Muscle of arm (tissue), 12 donors: Measurements from ENCODE around the gene PHC2. TPM values are rescaled to one million over a fixed set of nuclear protein-coding genes. Genes with fewer than 3 reads are reported as not detected.
"Not testable (repeated sequence)": the region's sequence is repeated elsewhere in the genome, so short reads cannot be mapped to it uniquely, and the experiment has no call there.

ENCODE experiments used
- DNase-seq: peaks from one replicate; pipeline ENCODE4 v3.0.0-alpha.2; 2013
- polyA plus RNA-seq, 12 donors: library from polyadenylated mRNA; unstranded; fragments of 120-200 nt; gene quantifications; one replicate each; pipeline ENCODE4 v1.2.1, GENCODE V29; 2013; ENCODE audit not compliant: insufficient read length in 12 of 12

PHC2 gene
- polyA plus RNA-seq, 12 donors = 53.4 to 74.1 (median 68.7) TPM; not detected in 1

DNA sequence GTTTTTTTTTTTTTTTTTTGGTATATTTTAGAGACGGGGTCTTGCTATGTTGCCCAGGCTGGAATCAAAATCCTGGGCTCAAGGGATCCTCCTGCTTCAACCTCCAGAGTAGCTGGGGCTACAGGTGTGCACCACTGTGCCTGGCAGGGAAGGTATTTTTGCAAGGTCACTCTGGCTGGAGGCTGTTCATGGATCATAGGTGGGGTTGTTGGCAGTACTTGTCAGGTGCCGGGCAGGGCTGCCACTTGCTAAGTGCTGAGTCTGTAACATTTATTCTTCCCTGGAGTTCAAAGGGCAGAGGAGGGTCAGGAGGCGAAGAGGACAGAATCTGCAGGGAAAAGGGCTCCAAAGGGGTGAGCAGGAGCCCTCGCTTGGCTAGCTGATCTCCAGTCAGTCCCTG is 134.1 kb downstream of the PHC2 start:
- DNase-seq = no peak

DNA sequence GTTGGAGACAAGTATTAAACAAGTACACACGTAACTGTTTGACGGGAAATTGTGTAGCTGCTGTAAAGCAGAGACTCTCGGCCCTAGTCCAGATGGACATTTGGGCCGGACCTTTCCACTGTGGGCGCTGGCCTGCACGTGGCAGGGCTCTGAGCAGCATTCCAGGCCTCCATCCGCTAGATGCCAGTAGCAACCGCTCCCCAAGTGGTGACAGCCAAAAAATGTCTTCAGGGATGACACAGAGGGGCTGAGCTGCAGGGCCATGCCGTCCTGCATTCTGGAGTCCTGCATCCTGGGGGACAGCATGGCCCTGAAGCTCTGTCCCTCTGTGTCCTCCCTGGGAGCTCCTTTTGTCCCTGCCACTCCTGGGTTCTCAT is 134.8 kb downstream of the PHC2 start:
- no peak for DNase-seq

DNA sequence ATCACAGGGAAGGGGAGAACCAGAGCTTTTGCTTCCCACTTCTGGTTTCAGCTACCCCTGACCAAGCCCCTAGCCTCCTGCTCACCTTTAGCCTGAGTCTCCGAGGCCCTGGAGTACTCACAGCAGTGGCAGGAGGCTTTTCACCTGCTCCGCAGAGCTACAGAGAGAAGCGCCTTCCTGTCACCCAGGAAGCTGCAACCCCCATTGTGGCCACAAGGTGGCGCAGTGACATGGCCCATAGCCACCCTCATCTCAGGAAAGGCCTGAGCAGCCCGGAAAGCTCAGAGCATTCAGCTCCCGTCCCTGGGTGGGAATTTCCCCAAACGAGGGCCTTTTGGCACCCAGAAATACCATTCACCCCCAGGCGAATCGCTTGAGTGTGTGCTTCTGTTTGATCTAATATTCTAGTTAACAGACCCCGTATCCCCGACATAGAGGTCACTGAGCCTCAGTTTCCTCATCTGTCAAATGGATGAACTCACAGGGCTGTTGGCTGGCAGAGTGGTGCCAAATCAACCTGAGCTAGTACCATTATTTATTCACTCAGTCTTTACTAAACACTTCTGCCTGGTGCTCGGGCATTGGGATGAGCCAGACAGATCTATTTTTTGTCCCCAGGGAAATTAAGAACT is 135.3 kb downstream of the PHC2 start:
- DNase-seq = peak; percentile 86

DNA sequence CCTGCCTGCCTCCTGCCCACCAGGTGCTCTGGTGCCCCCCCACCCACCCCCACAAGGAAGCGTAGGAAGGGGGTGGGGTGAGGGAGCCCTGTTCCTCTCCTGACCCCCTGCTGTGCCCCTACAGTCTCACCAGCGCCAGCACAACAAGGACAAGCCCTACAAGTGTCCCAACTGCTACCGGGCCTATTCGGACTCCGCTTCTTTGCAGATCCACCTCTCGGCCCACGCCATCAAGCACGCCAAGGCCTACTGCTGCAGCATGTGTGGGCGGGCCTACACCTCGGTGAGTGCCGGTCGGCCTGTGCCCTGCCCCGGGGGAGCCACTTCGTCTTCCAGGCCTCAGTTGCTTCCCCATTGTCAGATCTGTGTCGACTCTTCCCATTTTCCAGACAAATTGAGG is 135.9 kb downstream of the PHC2 start:
- DNase-seq = no peak

DNA sequence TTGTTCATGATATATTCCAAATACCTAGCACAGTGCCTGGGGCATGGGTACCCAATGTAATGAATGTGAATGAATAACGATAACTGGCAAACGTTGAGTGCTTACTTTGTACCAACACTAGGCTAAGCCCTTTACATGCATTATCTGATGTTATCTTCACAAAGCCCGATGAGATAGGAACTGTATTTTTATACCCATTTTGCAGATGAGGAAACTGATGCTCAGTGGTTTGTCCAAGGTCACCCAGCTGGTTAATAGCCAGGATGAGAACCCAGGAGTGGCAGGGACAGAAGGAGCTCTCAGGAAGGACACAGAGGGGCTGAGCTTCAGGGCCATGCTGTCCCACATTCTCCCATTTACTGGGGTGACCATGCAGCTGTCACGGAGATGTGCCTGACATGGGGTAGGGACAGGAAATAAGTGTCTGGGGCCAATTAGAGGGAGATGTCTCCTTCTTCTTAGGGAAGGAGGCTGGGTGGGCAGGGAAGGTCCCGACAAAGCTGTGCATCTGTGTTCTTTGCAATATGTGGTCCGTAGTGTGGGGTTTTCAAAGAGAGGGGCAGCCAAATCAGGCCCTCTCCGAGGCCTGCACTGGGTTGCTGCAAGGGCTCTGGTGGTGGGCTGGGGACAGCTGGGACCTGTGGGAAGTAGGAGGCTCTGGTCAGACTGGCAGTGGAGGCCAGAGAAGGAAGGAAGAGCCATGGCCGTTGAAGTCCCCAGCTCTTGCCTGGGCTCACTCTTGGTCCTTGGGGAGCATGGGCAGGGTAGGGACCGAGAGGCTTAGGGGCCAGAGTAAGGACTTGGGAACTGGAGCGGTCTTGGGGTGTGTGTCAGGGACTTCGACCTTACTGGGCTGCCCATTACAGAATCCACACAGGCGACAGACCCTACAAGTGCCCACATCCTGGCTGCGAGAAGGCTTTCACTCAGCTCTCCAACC is 136.6 kb downstream of the PHC2 start:
- no peak for DNase-seq

DNA sequence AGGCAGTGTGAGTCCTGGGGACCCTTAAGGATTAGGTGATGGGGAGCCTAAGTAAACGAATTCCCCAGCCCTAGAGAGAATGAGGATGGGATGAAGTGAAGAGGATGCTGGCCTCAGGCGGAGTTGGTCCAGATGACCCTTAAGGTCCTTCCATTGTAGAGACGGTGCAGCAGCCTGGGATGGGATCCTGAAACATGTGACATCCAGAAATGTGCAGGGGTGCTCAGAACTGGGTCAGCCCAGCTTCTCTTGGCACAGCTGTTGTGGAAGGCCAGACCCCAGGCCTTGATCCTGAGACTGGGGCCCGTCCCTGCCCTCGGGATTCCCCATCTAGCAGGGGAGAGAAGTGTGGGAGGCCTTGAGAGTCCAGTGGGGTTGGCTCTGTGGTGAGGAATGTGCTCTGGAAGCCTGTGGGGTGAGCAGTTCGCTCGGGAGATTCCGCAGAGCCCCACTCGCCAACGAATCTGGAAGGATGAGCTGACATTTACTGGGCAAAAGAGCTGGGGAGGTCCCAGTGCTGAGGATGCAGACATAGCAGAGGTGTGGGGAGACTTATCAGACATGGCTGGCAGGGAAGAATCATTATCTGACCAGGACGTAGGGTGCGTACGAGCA is 138.1 kb downstream of the PHC2 start:
- no peak for DNase-seq

DNA sequence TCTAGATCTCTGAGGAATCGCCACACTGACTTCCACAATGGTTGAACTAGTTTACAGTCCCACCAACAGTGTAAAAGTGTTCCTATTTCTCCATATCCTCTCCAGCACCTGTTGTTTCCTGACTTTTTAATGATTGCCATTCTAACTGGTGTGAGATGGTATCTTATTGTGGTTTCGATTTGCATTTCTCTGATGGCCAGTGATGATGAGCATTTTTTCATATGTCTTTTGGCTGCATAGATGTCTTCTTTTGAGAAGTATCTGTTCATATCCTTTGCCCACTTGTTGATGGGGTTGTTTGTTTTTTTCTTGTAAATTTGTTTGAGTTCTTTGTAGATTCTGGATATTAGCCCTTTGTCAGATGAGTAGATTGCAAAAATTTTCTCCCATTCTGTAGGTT is 140.3 kb downstream of the PHC2 start:
- not testable (repeated sequence) for DNase-seq

DNA sequence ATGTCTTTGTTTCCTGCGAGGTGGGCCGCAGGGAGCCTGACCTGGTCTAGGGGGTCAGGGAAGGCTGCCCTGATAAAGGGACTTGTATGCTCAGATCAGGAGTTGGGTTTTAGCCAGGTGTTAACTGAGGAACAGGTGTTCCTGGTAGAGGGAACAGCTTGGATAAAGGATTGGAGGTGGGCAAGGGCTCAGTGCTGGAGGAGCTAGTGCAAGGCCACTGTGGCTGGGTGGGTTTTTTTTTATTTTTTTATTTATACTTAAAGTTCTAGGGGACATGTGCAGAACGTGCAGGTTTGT is 141.1 kb downstream of the PHC2 start:
- no peak for DNase-seq

DNA sequence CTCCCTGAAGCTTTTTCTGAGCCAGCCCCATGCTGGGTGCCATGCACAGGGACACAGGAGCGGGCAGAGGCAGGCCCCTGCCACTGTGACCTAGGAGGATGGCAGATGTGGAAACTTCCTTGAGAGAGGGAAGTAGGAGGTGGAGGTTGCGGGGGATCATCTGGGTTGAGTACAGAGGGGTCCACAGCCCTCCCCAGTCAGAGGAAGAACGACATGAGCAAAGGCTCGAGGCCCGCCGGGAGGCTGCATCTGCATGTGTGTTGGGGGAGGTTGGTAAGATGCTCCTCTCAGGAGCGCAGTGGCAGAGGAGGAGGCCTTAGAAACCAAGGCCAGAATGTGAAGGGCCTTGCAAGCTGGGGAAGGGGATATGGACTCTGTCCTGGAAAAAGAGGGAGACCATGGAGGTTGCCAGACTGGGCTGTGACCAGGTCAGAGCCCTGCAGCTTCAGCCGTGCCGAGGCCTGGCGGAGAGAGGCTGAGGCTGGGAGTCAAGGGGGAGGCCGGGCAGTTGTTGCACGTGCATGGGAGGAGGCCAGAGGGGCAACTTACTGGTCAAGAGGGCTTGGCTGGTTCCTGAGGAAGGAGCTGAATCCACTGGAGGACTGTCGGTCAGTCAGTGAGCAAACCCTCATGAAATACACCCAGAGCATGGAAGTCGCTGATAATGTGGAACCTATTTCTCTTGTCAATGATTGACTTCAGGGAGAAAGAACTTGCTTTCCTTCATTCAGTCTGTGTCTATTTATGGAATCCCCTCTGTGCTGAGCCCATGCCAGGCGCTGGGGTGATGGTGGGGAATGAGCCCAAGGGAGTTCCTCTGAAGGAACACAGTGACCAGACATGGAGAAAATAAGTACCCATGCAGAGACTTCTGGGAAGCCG is 141.7 kb downstream of the PHC2 start:
- no peak for DNase-seq

DNA sequence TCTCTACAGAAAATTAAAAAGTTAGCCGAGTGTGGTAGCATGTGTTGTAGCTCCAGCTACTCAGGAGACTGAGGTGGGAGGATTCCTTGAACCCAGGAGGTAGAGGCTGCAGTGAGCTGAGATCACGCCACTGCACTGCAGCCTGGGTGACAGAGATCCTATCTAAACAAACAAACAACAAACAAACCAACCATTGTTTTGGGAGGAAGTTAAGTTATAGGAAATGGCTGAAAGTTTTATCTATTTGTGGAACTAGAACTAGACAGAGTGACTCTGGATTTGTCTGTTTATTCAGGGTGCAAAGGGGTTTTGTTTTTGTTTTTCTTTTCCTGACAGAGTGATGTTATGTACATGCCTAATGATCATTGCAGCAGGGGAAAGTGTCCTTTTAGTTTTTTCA is 143.6 kb downstream of the PHC2 start:
- no peak for DNase-seq

DNA sequence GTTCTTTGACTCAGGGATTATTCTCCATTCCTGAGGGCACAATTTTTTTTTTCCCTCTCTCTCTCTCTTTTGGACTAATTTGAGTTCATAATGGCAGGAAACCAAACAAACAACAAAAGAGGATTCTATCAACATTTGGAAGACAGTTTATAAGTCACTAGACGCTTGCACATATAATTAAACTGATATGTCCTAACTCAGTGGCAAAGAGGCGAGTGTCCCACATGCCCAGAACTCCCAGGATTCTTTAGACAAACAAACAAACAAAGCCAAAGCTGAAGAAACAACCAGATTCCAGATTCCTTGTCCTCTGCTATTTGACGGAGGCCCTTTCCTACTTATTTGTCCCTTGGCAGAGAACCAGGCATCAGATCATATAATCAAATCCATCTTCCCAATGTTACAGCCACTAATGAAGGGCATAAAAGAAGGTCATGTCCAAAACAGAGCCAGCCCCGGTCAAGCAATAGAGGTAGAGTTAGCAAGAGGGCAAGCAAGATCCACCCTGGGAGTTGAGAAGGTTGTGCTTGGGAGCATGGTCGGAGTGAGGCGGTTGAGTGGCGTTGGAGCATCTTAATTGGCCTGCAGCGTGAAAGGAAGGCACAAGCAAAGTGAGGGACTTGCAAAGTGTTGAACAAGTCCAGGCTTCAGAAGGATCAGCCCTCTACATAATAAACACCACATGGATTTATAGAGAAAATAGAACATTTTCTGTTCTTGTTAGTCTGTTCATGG is 144.3 kb downstream of the PHC2 start:
- DNase-seq = no peak

DNA sequence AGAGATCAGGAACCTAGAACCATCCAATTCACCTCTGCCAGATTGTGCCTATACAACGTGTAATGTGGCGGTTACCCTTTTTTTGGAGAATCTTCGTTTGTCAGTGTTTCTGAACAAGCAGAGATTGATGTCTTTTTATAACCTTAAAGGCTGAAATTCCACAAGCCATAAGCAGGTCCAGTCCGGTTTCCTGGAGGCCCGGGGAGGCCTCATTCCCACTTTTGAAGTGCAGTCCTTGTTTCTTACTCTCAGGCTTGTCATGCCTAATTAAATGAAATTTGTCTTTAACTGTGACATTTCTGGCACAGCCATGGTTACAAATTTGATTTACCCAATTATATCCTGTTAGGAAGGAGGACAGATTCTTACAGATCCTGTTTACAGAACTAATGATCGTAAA is 146.8 kb downstream of the PHC2 start:
- DNase-seq = no peak

DNA sequence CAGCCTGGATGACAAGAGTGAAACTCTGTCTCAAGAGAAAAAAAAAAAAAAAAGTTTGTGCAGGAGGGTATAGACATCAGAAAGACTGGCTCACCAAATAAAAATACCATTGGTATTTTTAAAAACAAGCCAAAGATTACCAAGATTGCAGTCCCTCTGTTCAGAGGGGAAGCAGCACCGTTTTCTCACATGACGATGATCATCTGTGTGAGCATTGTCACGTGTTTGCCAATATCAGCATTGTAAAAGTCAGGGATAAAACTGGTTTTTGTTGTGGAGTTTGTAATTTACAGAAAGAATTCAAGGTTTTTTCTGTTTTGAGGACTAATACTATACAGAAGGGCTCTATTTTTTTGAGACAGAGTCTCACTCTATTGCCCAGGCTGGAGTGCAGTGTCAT is 148.1 kb downstream of the PHC2 start:
- DNase-seq = no peak

DNA sequence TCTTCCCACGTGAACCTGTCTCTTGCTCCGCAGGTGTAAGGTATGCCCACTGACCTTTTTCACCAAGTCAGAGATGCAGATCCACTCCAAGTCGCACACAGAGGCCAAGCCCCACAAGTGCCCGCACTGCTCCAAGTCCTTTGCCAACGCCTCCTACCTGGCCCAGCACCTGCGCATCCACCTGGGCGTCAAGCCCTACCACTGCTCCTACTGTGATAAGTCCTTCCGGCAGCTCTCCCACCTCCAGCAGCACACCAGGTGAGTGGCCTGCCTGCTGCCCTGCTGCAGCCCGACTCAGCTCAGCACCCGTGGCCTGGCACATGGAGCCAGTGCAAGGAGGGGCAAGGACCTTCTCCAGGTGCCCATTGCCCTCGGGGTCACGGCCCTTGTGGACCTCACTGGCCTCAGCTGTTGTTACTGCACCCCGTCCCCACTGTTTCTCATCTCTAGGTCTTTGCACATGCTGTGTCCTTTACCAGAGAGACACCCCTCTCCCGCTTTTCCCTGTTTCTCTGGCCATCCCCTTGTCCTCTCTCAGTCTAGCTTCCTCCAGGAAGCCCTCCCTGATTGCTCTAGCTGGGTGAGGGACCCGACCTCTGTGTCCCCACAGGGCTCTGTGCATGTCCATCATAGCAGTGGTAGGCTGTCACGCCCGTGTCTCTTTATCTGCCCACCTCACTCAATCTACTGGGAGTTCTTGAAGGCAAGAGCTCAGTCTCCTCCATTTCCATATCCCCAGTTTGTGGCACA is 149.2 kb downstream of the PHC2 start:
- DNase-seq = no peak

DNA sequence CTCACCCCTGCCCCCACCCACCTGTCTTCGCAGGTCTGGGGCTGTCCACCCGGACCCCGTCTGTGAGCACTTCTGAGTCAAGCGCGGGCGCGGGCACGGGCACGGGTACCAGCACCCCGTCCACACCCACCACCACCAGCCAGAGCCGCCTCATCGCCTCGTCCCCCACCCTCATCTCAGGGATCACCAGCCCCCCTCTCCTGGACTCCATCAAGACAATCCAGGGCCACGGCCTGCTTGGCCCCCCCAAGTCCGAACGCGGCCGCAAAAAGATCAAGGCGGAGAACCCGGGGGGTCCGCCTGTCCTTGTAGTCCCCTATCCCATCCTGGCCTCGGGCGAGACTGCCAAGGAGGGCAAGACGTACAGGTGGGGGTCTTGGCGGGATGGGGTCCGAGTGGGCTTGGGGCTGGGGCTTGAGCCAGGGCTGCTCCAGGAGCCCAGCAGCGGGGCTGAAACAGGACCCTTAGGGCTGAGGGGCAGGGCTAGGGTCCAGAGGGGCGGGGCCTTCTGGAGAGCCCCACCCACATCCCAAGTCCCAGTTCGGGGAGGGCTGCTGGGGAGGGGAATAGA is 150.7 kb downstream of the PHC2 start:
- no peak for DNase-seq

DNA sequence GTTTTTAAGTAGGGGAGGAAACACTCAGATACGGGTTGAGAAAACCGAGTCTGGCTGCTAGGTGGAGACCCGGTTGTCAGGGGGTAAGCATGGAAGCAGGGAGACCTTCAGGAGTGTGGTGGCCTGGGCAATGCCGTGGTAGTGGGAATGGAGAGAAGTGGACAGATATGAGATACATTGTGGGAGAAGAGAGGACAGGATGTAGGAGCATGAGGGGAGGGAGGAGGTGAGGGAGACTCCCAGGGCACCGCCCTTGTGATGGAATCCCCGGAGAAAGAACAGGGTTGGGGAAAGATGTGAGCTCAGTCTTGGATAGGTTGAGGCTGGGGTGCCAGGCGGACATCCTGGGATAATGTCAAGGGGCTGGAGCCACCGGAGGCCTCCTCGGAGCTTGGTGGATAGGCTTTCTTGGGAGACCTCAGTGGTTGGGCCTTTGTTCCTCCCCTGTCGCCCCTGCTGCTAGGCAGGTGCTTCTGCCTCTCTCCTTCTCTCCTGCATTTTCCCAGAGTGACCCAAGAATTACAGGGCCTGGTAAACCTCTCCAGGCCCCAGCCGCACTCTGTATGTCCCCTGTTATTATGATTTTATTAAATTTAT is 153.3 kb downstream of the PHC2 start:
- DNase-seq = no peak

DNA sequence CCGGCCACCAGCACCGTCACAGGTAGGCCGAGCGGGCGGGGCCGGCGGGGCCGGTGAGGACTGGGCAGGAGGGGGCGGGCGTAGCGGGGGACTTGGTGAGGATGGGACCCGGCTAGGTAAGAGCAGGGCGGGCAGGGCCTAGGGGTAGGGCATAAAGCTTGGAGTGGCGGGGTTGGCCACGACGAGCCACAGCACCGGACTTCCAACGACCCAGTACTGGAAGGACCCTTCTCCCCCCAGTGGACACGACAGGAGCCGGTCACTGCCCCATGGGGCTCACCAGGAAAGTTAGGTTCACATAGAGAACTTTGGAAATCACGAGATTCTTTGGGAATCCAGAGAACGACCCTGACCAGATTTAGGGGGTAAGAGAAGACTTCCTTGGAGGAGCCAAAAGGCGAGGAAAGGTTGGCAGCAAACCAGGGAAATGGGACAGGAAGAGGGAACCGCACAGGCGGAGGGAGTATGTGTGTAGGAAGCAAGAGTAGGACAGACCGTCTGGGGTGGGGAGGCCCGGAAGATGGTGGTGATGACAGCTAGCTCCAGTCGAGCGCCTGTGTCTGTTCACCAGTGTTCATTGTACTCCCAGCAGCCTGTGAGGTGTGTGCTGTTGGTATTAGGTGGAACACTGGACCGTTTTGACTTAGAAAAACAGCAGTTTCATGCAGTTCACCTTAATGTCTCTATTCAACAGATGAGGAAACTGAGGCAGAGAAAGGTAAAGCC is 154.2 kb downstream of the PHC2 start:
- no peak for DNase-seq

DNA sequence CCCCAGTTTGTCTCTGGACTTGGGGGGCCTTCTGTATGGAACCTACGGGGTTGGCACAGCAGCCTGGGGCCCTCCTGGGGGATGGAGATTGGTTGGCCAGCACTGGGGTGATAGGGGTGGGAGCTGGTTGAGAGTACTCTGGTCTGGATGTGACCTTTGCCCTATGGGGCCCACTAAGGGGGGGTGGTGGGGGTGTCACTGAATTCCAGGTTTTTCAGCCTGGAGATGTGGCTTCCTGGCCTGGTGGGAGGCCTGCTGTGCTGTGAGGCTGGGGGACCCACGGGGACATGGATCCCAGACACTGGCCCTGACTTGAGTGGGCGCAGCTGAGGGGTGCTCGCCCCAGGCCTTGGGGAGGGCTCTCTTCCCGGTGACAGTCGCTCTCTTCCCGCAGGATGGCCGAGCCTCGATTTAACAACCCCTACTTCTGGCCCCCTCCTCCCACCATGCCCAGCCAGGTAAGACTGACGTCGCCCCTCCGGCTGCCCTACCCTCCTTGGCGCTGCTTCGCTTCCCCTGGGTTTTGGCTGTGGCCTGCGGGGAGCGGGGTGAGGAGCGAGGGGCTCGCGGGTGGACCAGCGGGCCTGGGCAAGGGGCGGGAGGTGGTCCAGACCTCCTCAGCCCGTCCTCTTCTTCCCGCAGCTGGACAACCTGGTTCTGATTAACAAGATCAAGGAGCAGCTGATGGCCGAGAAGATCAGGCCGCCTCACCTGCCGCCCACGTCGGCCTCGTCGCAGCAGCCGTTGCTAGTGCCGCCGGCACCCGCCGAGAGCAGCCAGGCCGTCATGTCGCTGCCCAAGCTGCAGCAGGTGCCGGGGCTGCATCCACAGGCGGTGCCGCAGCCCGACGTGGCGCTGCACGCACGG is 155.0 kb downstream of the PHC2 start:
- DNase-seq = no peak
